OCI-LY7 (cell line): ENCODE results near the gene FTO. TPM values are rescaled to one million over a fixed set of nuclear protein-coding genes. Genes with fewer than 3 reads are reported as not detected.

Experiments
- BruUV-seq: library from RNA; stranded (reverse); fragments of 400-500 nt; replicated peaks from 2 replicates; lab custom pipeline; 2021; lab: Mats Ljungman, UMichigan
- CTCF ChIA-PET: fragments of 300-600 bp; sonication (Branson Sonifier 250); formaldehyde crosslinking; loops from one replicate; lab custom pipeline; 2022; ENCODE audit warnings: antibody characterized with exemption; ENCODE audit not compliant: unreplicated experiment; lab: Charles Lee
- POLR2A ChIA-PET: fragments of 300-600 bp; sonication (Branson Sonifier 250); formaldehyde crosslinking; loops from one replicate; lab custom pipeline; 2022; ENCODE audit warnings: antibody characterized with exemption; lab: Charles Lee
- DNase-seq: peaks from one replicate; pipeline ENCODE4 v3.0.0-alpha.2; 2015; ENCODE audit warnings: low spot score
- H2AFZ ChIP-seq: fragments of 200-600 bp; sonication (generic), shearing (Covaris generic); 2 replicates; pipeline ENCODE4 v1.6.1; 2014; ENCODE audit warnings: mild to moderate bottlenecking, antibody characterized with exemption, low read length, moderate library complexity
- H3K27ac ChIP-seq: fragments of 200-600 bp; sonication (generic); 2 replicates; pipeline ENCODE4 v1.5.1; 2014; ENCODE audit warnings: mixed run types, low read depth, mild to moderate bottlenecking, moderate library complexity, low read length, inconsistent platforms; ENCODE audit not compliant: poor library complexity, severe bottlenecking
- H3K36me3 ChIP-seq: fragments of 200-600 bp; sonication (generic); 2 replicates; pipeline ENCODE4 v1.6.1; 2014; ENCODE audit warnings: mild to moderate bottlenecking, antibody characterized with exemption, low read length, moderate library complexity, mixed read lengths; ENCODE audit not compliant: insufficient read depth
- H3K4me1 ChIP-seq: fragments of 200-600 bp; sonication (generic); 2 replicates; pipeline ENCODE4 v1.5.1; 2014; ENCODE audit warnings: mild to moderate bottlenecking, low read length; ENCODE audit not compliant: insufficient read depth, poor library complexity, severe bottlenecking
- H3K4me2 ChIP-seq: fragments of 200-600 bp; sonication (generic); 2 replicates; pipeline ENCODE4 v1.6.1; 2014; ENCODE audit warnings: mild to moderate bottlenecking, low read length
- H3K4me3 ChIP-seq: fragments of 200-600 bp; sonication (generic); 2 replicates; pipeline ENCODE4 v1.5.1; 2014; ENCODE audit warnings: mild to moderate bottlenecking, low read depth, low read length; ENCODE audit not compliant: poor library complexity, severe bottlenecking
- H3K79me2 ChIP-seq: fragments of 200-600 bp; sonication (generic); 2 replicates; pipeline ENCODE4 v1.6.1; 2016; ENCODE audit warnings: low read depth, mild to moderate bottlenecking, low read length, moderate library complexity, mixed read lengths; ENCODE audit not compliant: insufficient read depth
- H3K9me2 ChIP-seq: fragments of 200-600 bp; sonication (generic); 2 replicates; pipeline ENCODE4 v1.6.1; 2016; ENCODE audit warnings: mild to moderate bottlenecking, low read length, mixed read lengths; ENCODE audit not compliant: insufficient read depth
- H3K9me3 ChIP-seq: fragments of 200-600 bp; sonication (generic); 2 replicates; pipeline ENCODE4 v1.6.1; 2014; ENCODE audit warnings: mild to moderate bottlenecking, mixed run types, low read length, mixed read lengths
- H4K20me1 ChIP-seq: fragments of 200-600 bp; sonication (generic); 2 replicates; pipeline ENCODE4 v1.6.1; 2014; ENCODE audit warnings: mild to moderate bottlenecking, antibody characterized with exemption, low read length, moderate library complexity, mixed read lengths; ENCODE audit not compliant: insufficient read depth
- CTCF ChIP-seq: fragments of 200-600 bp; sonication (generic); conservative IDR thresholded peaks from 2 replicates; pipeline ENCODE4 v1.5.1; 2014; ENCODE audit warnings: mild to moderate bottlenecking, antibody characterized with exemption, low read length, moderate library complexity, mixed read lengths
- EZH2phosphoT487 ChIP-seq: fragments of 200-600 bp; sonication (generic); IDR thresholded peaks from 2 replicates; pipeline ENCODE4 v1.6.1; 2018; ENCODE audit warnings: low read depth, borderline replicate concordance, mild to moderate bottlenecking, mixed run types, antibody characterized with exemption, low read length, moderate library complexity, mixed read lengths
- intact Hi-C: fragments of 100-400 bp; cut with micrococcal nuclease; formaldehyde crosslinking; loops from one replicate; pipeline ENCODE4 v1.10.0; 2022; ENCODE audit not compliant: unreplicated experiment
- total RNA-seq, 2 experiments: library from RNA; depleted of rRNA in 1 of 2; stranded (reverse); fragments of >200 nt in 1 of 2; shearing (Covaris generic) in 1 of 2; gene quantifications; 2 replicates each; pipeline ENCODE4 v1.2.3, GENCODE V29; 2014 to 2022

FTO gene
- total RNA-seq, 2 experiments from 2014 or later = 57.1 to 68.0 TPM

GRCh38 chr16:54072237-54072636 lies 368.3 kb downstream of the FTO start:
- Histone ChIP-seq H3K9me2 (no peaks in the 10 kb centered on the region), H3K4me3 (no peak overlapping the region), H4K20me1 (no peaks in the 10 kb centered on the region), H3K79me2 (no peaks in the 10 kb centered on the region), H3K9me3 (no peaks in the 10 kb centered on the region), H3K27ac (no peak overlapping the region), H2AFZ (no peak overlapping the region), H3K4me1 (no peaks in the 10 kb centered on the region), H3K36me3 (no peaks in the 10 kb centered on the region), H3K4me2 (no peak overlapping the region)
- no TSS peak for BruUV-seq
- no peak for DNase-seq
- ChIA-PET POLR2A (no interaction called here), CTCF (interaction anchor here (0.6 kb wide), 1 partner anchor 537 kb away, joined by 3 read pairs; no protein-coding TSS in a partner anchor)
- intact Hi-C loops = no loop called here
- no peak for TF ChIP-seq CTCF
- TF ChIP-seq EZH2phosphoT487 = no peak

GRCh38 chr16:54073356-54073755 lies 369.4 kb downstream of the FTO start:
- no peak overlapping the region for H3K4me3 ChIP-seq
- no TSS peak for BruUV-seq
- TF ChIP-seq CTCF (no peak), EZH2phosphoT487 (no peak)
- H3K27ac ChIP-seq = no peak overlapping the region
- no peak overlapping the region for H3K4me2 ChIP-seq
- no peak for DNase-seq
- no peaks in the 10 kb centered on the region for H3K9me3 ChIP-seq
- ChIA-PET CTCF (no interaction called here), POLR2A (interaction anchor here (0.6 kb wide), 1 partner anchor 74 kb away, joined by 3 read pairs; no protein-coding TSS in a partner anchor)
- H2AFZ ChIP-seq = no peak overlapping the region
- intact Hi-C loops = no loop called here
- H3K9me2 ChIP-seq = no peaks in the 10 kb centered on the region
- no peaks in the 10 kb centered on the region for H3K36me3 ChIP-seq
- no peaks in the 10 kb centered on the region for H4K20me1 ChIP-seq
- no peaks in the 10 kb centered on the region for H3K4me1 ChIP-seq
- H3K79me2 ChIP-seq = no peaks in the 10 kb centered on the region

DNA sequence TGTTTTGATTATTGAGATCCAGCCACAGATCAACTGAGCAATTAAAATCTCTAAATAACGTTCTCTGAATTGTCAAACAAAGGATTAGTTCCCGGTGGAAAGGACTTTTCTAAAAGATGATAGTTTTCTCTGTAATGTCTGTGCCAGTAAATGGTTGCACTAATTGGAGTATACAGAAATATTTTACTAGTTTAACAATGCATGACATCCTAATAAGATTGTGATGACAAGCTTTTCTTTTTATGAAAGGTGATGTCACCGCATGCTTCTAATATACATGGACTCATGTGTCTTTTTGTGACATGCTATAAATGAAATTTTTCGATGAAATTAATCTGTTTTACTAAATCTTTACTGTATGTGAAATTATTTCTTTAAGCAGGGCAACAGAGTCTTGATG lies 371.5 kb downstream of the FTO start:
- no peaks in the 10 kb centered on the region for H3K9me3 ChIP-seq
- H3K4me2 ChIP-seq = no peak overlapping the region
- H3K36me3 ChIP-seq = no peaks in the 10 kb centered on the region
- CTCF ChIA-PET = no interaction called here
- no peak overlapping the region for H3K4me3 ChIP-seq
- H3K9me2 ChIP-seq = no peaks in the 10 kb centered on the region
- H2AFZ ChIP-seq = no peak overlapping the region
- TF ChIP-seq EZH2phosphoT487 = no peak
- no peak for TF ChIP-seq CTCF
- no peaks in the 10 kb centered on the region for H3K79me2 ChIP-seq
- intact Hi-C loops = no loop called here
- no TSS peak for BruUV-seq
- no peak for DNase-seq
- H3K4me1 ChIP-seq = no peaks in the 10 kb centered on the region
- POLR2A ChIA-PET = no interaction called here
- no peaks in the 10 kb centered on the region for H4K20me1 ChIP-seq
- no peak overlapping the region for H3K27ac ChIP-seq
